CD4-positive, alpha-beta T cell treated with Interleukin-1 beta for 1 hour (primary cell): ENCODE results near the gene JMJD1C.
A peak's percentile ranks its signal among the peaks of the same experiment; 100 is the strongest.

ENCODE experiments used
- DNase-seq, 2 donors: peaks; one replicate each; pipeline ENCODE4 v3.0.0-alpha.2; 2020 to 2022

The JMJD1C gene

DNA sequence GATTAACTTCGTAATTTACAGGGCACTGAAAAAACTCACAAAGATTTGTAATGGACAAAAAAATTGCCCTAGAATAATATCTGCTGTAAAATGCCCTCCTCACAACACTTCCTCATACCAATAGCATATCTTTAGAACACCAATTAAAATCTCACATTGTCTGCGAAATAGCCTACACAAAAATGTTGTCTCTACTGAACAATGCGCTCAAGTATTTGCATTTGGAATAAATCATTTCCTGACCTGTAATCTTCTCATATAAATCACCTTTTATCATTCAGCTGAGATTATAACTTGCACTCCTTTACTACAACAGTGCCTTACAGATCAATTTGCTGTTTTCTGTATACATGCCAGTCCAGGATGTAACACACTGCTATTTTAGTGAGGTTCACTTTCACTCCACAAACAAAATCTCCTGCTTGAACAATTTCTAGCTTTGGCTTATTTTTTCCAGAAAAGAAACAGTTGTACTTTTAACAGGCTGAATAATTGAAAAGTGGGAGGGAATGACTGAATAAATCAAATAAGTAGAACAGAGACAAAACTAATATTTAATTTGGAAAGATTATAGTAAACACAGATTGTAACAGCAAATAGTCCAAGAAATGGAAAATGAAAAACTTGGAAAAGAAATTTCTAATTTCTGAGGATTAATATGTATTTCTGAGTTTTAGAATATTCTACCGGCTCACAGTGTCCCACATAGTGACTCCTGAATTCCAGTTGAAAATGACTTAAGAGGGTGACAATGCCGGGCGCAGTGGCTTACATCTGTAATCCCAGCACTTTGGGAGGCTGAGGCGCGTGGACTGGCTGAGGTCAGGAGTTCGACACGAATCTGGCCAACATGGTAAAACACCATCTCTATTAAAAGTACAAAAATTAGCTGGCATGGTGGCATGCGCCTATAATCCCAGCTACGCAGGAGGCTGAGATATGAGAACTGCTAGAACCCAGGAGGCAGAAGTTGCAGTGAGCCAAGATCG is 30.6 kb downstream of the JMJD1C start:
- no peak for DNase-seq

DNA sequence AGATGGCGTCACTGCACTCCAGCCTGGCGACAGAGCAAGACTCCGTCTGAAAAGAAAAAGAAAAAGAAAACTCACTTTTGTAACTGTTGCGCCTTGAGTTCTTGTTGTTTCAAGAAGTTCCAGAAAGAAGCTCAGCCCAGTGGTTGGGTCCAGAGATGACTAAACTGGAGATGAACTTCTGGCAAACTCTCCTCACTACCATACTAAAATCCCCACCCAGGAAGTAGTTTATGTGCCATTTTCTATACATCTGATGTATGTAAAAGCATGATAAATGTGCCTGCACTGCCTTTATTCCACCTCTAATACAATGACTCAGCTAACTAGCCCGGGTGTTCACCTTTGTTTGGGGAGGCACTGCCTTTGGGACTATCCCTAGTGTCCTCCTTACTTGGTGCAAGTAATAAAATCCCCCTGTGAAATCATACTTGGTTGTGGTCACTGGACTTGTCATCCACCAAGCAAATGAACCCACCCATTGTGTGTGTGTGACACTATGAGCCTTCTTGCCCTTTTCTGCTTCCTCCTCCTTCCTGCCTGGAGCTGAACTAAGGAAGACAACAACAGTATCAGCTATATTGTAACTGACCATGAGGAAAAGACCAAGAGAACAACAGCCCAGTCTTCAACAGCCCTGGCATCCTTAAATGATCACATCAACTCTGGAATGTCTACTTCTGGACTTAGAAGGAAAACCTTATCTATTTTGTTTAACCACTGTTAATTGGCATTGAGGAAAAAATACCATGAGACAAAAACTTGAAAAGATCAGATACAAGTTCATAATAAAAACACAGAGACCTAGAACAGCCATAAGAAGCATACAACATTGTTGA is 33.6 kb downstream of the JMJD1C start:
- DNase-seq: no peak

DNA sequence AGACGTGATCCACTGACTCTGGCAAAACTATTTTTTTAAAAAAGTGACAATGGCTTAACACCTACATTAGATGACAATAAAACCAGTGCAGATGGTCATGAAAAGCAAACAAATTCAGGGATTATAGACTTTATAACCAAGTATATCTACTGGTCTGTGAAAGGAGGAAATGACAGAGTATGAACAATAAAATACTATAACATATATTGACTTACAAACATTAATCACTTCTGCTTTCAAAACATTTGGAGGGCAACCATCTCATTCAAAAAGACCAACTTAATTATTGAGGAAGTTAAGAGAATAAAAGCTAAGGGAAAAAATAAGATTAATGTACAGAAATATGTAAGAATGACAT is 34.8 kb downstream of the JMJD1C start:
- no peak for DNase-seq

DNA sequence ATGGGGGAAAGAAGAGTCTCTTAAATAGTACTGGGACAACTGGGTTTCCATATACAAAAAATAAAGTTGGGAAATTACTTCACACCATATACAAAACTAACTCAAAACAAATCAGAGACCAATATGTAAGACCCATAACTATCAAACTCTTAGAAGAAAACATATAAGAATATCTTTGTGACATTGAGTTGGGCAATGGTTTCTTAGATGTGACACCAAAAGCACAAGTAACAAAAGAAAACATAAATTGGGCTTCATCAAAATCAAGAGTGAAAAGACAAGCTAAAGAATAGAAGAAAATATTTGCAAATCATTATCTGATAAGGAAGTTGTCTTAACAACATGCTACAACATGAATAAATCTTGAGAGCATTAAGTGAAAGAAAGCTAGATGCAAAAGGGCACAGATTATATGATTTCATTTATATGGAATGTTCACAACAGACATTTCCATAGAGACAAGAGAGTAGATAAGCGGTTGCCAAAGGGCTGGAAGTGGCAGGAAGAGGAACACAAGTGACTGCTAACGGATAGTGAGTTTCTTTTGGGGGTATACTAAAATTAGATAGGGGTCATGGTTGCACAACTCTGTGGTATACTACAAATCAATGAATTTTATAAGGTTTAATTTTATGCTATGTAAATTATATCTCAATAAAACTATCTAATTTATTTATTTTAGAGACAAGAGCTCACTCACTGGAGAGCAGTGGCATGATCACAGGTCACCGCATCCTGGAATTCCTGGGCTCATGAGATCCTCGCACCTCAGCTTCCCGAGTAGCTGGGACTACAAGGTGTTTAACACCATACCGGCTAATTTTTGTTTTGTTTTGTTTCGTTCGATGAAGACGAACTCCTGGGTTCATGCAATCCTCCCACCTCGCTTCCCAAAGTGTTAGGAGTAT is 35.4 kb downstream of the JMJD1C start:
- DNase-seq: no peak

DNA sequence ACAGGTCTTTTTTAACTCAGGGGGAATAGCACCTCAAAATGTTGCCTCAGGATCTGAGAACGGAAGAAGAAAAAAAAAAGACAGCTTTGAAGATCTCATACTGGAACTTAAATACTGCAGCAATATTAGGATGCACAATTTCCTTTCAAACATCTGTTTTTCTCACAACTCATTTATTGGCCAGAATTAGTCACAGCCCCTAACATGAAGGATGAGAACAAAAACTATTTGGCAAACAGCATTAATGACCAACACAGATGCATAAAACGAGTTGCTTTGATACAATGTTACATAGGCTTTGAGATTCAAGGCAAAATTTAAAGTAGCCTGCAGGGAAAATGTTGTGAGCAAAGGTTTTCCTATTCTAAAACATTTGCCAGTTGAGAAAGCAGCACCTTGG is 36.5 kb downstream of the JMJD1C start:
- DNase-seq: no peak

DNA sequence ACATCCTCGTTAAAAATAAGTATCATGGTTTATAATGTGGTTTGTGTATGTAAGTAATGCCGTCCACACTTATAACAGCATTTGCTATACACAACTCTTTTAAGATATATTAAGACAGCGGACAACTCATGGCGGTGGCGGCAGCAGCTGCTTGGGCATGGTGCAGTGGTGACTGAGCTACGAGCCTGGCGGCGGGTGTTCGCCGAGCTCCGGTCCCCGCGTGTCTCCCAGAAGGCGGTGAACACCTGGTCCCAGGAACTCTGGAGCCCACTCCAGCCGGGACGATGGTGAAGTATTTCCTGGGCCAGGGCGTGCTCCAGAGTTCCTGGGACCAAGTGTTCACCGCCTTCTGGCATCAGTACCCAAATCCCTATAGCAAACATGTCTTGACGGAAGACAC is 38.8 kb downstream of the JMJD1C start:
- DNase-seq: no peak

DNA sequence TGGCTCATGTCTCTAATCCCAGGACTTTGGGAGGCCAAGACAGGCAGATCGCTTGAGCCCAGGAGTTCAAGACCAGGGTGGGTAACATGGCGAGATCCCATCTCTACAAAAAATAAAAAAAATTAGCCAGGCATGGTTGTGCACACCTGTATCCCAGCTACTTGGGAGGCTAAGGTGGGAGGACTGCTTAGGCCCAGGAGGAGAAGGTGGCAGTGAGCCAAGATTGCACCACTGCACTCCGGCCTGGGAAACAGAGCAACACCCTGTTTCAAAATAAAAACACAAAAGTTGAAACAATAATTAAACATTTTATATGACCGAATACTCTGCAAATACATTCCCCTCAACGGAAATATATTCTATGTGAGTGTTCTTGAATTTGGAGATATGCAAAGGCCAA is 40.3 kb downstream of the JMJD1C start:
- no peak for DNase-seq

DNA sequence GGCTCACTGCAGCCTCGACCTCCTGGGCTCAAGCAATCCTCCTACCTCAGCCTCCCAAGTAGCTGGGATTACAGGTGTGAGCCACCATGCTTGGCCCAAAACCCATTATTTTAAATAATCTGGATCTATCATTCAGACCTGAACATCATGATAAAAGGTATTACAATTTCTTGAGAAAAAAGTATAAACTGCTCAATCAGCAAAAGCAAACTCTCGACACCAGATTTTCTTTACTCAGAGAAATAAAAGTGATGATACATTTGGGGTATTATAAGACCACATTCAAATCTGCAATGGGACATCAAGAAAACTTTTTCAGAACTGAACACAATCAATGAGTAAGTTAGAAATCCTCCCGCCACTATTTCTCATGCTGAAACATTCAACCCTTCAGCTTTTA is 41.2 kb downstream of the JMJD1C start:
- no peak for DNase-seq

DNA sequence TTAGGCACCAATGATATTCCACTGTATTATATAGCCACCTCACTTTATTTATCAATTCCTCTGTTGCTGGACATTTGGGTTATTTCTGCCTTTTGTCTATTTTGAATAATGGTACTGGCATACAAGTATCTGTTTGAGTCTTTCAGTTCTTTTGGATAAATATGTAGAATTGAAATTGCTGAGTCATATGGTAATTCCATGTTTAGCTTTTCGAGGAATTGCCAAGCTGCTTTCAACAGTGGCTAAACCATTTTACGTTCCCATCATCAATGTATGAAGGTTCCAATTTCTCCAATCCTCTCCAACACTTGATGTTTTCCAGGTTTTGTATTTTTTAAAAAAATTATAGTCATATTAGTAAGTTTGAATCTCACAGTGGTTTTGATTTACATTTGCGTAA is 42.3 kb downstream of the JMJD1C start:
- DNase-seq: no peak

DNA sequence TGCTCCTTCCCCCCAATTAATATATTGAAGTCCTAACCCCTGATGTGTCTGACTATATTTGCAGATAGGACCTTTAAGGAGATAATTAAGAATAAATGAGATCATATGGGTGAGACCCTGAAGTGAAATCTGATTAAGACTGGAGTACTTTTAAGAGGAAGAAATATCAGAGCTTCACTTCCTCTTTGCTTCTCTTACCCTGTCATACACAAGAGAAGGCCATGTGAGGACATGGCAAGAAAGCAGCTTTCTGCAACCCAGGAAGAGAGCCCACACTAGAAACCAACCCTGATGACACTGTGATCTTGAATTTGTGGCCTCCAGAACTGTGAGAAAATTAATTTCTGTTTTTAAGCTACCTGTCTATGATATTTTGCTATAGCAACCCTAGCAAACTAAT is 44.2 kb downstream of the JMJD1C start:
- peak; percentile 32 to 33 for DNase-seq

DNA sequence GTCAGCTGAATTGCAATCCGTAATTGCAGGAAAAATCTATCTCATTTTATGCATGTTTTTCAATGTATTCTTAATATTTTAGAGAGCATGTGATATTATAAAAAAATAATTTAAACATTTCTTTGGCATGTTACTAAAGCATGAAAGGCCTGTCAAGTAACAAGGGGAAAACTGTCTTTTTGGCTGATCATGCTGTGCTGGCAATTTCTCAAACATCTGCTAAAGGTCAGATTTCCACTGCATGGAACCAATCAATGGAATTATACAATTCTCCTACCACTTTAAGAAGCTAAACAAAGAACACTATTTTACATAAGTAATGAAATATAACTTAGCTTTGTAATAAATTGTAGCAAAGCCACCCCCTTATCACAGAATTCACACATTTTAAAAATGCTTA is 49.4 kb downstream of the JMJD1C start:
- no peak for DNase-seq

DNA sequence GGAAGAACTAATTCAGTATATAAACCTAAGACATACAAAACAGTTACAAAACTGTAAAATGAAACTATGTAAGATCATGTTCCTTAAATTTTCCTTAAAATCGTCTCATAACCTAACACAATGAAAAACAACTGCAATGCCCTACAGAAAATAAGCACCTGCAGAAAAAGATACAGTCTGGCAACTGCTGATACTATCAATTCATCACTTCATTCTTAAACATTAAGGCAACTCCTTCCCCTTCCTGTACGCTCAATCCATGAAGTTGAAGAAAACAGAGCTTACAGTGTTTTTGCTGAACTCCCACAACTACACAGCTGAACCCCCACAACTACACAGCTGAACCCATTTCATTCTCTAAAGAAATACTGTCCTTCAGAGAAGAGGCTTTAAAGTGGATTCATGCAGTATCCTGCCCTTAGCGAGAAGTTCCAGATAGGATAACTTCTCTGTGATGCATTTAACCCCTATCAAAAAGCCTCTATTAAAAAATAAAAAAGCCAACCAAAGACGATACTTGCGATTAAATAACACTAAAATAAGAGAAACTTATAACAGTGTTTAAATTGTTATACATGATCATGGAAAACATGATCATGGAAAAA is 50.0 kb downstream of the JMJD1C start:
- no peak for DNase-seq

DNA sequence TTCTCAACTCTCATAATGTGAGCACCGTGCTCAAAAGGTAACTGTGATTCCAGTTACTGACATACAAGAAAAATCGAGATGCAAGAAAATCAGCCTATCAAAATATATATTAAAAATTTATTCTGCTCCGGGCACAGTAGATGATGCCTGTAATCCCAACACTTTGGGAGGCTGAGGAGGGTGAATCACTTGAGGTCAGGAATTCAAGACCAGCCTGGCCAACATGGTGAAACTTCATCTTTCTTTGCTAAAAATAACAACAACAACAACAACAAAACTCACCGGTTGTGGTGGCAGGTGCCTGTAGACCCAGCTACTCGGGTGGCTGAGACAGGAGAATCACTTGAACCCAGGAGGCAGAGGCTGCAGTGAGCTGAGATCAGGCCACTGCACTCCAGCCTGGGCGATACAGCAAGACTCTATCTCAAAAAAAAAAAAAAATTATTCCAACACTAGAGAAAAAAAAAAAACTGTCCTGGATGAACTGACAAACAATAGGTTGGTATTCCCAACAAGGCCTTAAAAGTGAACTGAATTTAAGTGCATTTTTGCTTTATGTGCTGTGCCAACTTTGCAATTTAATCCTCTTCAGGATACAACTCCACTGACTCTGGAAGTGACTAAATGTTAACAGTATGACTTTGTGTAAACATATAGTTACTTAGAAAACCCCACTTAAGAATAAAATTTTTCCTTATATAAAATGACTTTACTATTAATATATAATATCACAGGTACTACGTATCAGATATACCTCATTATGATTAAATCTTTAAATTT is 51.1 kb downstream of the JMJD1C start:
- no peak for DNase-seq

DNA sequence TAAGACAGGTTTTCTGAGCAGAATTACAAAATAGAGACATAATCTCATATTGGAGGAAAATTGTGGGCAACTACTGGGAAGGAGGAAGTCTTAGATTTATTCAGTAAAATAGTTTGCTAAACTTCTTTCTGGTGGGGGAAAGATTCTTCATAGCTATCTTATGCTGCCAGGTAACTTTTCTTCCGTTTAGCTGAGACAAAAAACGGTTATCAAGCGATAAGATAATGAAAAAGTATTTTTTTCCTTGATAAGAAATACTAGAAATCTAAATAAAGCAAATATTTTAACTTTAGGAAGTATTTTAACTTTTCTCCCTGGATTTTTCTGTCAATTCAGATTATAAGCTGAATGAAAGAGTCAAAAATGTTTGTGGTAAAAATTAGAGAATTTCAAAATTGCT is 52.3 kb downstream of the JMJD1C start:
- DNase-seq: no peak

DNA sequence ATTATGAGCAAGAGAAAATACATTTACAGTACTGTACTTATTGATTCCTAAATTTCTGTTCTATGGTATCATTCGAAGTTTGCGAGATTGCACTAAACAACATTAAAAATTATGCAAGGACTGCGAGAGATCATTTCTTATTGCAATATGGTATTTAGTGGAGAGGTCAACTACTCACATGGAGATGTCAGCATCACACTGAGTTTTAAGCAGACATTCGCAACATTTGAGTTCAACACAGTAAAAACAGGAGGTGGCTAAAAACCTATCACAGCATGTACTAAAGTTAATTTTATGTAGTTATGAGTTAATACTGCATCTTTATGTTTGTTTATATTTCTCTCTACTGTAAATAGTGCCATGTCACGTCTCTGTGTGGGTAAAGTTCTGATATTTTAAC is 53.5 kb downstream of the JMJD1C start:
- DNase-seq: no peak

DNA sequence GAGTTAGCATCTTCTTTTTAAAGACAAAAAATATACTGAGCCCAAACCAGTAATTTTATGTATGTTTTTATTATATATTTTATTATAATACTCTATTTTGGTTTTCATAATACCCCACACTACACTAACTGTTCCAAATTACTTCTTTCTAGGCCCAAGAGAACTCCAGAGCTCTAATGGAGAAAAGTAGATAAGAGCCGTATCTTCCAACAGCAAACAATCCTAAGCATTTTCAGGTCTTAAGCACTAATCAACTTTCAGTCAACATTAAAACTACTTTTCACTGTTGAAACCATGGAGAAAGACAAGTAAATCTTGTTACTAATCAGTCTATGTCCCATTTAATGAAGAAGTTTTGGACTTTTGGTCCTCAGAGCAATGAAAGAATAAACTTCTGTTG is 55.1 kb downstream of the JMJD1C start:
- DNase-seq: no peak

DNA sequence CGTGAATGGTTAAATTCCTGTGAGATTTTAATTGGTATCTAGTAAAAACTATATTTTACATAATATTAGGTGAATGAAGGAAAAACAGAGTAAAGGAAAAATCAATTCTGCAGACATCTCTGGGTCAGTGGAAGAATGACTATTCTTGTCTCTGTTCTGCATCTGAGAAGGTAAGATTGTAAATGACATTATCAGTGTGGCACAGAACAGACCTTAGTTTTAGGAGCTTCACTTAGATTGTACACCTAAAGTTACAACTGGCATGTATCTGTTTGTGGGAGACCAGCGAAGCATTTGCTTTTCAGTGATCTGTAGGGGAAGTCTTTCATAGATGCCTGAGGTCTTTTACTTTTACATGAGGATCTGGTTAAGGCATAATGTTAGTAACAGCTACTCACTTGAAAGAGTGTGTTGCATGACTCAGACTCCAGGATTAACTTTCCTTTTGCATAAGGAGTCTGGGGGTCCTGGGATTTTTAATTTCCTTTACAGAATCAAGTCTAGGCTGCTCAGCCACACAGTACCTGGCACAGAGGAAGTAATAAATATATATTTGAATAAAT is 56.2 kb downstream of the JMJD1C start:
- DNase-seq: no peak

DNA sequence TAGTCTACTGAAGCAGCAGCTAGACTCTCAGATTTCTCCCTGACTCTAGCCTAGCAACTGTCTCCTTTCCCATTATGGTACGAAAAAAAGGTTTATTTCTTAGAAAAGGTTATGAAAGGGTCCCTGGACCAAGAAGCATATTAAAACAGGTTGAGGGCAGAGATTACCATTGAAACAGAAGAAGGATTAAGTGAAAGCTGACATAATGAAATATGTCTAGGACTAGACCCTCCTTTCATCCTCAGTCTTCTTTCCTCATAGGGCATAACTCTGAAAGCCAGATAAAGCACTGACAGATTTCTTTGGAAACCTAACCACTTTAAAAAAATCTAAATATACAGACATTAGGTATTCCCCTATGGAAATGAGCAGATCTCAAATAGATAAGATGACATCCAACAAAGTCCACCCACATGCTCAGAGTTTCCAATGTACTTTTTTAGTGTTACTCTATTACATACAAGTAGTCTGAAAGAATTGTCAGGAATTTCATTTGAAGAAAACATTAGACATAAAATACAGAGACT is 58.6 kb downstream of the JMJD1C start:
- no peak for DNase-seq

DNA sequence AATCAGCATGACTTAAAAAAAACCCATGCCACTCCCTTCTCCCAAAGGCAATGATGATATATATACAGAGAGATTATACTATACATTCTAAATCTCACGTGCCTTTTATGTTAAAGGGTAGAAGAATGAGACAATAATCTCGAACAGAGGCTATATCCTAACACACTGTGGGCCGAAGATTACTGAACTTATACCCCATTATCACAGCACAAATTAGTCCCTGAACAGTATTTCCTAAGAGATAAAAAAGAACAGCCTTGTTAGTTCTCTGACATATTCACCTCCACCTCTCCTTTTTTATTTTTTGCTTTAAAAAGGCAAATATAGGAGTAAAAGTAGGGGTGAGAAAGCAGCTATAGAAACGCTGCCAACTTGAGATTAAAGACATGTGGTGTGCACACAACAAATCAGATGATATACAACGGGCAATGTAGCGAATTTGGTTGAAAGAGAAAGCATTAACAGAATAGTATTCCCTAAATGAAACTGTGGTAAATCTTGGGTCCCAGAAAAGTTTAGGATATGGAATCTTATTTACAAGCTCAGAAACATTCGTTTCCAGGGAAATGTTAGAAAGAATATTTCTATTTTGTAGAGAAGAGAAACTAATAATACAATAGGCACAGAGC is 69.5 kb downstream of the JMJD1C start:
- DNase-seq: no peak

DNA sequence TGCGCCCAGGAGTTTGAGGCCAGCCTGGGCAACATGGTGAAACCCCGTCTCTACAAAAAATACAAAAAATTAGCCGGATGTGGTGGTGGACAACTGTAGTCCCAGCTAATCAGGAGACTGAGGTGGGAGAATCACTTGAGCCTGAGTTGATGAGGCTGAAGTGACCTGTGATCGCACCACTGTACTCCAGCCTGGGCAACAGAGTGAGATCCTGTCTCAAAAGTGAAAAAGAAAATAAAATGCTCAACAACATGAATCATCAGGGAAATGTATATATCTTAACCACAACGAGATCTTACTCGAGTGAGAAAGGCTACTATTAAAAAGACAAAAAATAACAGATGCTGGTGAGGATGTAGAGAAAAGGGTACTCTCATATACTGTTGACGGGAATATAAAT is 72.7 kb downstream of the JMJD1C start:
- no peak for DNase-seq

DNA sequence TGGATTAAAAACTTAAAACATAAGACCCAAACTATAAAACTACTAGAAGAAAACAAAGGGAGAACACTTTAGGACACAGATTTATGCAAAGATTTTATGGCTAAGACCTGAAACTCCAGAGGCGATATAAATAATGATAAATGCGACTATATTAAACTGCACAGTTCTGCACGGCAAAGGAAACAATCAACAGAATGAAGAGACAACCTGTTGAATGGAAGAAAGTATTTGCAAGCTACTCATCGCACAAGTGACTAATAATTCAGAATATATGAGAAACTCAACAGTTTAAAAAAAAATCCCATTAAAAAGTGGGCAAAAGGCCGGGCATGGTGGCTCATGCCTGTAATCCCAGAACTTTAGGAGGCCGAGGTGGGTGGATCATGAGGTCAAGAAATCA is 73.6 kb downstream of the JMJD1C start:
- DNase-seq: no peak
